ENCODE results near the gene GLI2.

DNA sequence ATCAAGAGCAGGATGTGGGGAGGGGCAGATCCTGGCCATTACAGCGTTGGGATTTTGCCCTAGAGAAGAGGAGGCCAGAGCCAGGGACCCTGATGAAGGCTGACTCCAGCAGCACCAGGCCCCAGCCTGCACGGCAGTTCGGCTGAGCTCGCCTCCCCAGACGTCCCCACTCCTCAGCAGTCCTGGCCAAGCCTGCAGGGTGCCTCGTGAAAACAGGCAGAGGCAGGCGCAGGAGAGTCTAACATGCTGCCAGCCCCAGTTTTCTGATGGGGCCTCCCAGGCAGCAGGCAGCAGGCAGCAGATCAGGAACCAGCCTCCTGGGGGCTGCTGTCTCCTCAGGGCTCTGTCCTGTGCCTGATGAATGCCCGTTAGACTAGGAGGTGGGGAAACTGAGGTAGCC is 19.7 kb upstream of the GLI2 start:
- TF ChIP-seq, protein P1, sequence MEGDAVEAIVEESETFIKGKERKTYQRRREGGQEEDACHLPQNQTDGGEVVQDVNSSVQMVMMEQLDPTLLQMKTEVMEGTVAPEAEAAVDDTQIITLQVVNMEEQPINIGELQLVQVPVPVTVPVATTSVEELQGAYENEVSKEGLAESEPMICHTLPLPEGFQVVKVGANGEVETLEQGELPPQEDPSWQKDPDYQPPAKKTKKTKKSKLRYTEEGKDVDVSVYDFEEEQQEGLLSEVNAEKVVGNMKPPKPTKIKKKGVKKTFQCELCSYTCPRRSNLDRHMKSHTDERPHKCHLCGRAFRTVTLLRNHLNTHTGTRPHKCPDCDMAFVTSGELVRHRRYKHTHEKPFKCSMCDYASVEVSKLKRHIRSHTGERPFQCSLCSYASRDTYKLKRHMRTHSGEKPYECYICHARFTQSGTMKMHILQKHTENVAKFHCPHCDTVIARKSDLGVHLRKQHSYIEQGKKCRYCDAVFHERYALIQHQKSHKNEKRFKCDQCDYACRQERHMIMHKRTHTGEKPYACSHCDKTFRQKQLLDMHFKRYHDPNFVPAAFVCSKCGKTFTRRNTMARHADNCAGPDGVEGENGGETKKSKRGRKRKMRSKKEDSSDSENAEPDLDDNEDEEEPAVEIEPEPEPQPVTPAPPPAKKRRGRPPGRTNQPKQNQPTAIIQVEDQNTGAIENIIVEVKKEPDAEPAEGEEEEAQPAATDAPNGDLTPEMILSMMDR (IDR thresholded peaks at IDR 0.05): no peak
- TF ChIP-seq POLR2A (IDR thresholded peaks at IDR 0.05): no peak

Measured in right lobe of liver (tissue), 4 donors.